Measurements from ENCODE around the gene ANKS1B. TPM values are rescaled to one million over a fixed set of nuclear protein-coding genes. Genes with fewer than 3 reads are reported as not detected.

The ANKS1B gene
- total and polyA plus RNA-seq, 11 donors: 0.62 to 5.8 (median 1.8) TPM

DNA sequence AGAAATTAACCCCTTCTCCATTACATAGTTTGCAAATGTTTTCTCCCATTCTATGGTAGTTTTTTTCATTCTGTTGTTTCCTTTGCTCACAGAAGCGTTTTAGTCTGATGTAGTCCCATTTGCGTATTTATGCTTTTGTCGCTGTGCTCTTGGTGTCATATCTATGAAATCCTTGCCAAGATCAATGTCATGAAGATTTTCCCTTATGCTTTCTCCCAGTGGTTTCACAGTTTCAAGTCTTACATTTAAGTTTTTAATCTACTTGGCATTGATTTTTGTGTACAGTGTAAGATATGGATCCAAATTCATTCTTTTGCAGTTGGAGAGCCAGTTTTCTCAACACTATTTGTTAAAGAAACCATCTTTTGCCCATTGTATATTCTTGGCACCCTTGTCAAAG lies 982.0 kb downstream of the ANKS1B start:
- H3K4me3 ChIP-seq: no peak overlapping the region
- peaks cover 0 to 8% (median 0%) of the 10 kb centered on the region in 9 donors for H3K27me3 ChIP-seq
- H3K9me3 ChIP-seq: no peaks in the 10 kb centered on the region
- no peaks in the 10 kb centered on the region for H3K36me3 ChIP-seq
- 91 to 98% (median 91%) methylated on average over 3 of the region's 3 CpGs for WGBS, 4 donors
- DNase-seq: no peak
- TF ChIP-seq POLR2A (IDR thresholded peaks at IDR 0.05): no peak
- TF ChIP-seq, protein P1, sequence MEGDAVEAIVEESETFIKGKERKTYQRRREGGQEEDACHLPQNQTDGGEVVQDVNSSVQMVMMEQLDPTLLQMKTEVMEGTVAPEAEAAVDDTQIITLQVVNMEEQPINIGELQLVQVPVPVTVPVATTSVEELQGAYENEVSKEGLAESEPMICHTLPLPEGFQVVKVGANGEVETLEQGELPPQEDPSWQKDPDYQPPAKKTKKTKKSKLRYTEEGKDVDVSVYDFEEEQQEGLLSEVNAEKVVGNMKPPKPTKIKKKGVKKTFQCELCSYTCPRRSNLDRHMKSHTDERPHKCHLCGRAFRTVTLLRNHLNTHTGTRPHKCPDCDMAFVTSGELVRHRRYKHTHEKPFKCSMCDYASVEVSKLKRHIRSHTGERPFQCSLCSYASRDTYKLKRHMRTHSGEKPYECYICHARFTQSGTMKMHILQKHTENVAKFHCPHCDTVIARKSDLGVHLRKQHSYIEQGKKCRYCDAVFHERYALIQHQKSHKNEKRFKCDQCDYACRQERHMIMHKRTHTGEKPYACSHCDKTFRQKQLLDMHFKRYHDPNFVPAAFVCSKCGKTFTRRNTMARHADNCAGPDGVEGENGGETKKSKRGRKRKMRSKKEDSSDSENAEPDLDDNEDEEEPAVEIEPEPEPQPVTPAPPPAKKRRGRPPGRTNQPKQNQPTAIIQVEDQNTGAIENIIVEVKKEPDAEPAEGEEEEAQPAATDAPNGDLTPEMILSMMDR (IDR thresholded peaks at IDR 0.05): no peak
- ATAC-seq: no peak
- H3K4me1 ChIP-seq: no peaks in the 10 kb centered on the region
- intact Hi-C loops (cut with DNase I): no loop called here
- H3K27ac ChIP-seq: no peak overlapping the region

GRCh38 chr12:99002156-99002555 lies 982.6 kb downstream of the ANKS1B start:
- H3K9me3 ChIP-seq: no peaks in the 10 kb centered on the region
- no peak overlapping the region for H3K4me3 ChIP-seq
- peaks cover 0 to 8% (median 0%) of the 10 kb centered on the region in 9 donors for H3K27me3 ChIP-seq
- intact Hi-C loops (cut with DNase I): no loop called here
- no peak overlapping the region for H3K27ac ChIP-seq
- DNase-seq (no peak), ATAC-seq (no peak)
- no peaks in the 10 kb centered on the region for H3K4me1 ChIP-seq
- TF ChIP-seq, protein P1 (IDR thresholded peaks at IDR 0.05): no peak
- no peak for TF ChIP-seq POLR2A (IDR thresholded peaks at IDR 0.05)
- 84 to 91% (median 86%) methylated on average over 3 of the region's 3 CpGs for WGBS, 4 donors
- H3K36me3 ChIP-seq: no peaks in the 10 kb centered on the region

DNA sequence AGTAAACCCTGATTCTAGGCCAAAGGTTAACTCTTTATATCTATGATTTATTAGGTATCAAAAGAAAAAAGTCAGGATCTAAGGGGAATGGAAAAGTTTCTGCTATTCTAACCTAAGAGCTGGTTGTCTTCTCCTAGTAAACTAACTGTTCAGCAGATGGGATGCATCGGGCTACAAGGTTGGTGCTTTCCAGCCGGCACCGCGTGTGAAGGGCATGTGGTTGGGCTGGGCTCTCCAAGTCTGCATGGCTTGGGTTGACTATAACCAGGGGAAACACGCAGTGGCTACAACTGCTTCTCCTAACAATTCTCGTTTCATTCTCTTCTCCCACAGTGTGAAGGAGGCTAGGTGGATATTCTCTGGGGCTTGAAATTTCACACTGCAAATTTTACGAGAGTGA lies 985.2 kb downstream of the ANKS1B start:
- Histone ChIP-seq H3K36me3 (no peaks in the 10 kb centered on the region), H3K4me1 (no peaks in the 10 kb centered on the region), H3K4me3 (no peak overlapping the region), H3K27me3 (peaks cover 0 to 8% (median 0%) of the 10 kb centered on the region in 9 donors), H3K9me3 (no peaks in the 10 kb centered on the region), H3K27ac (no peak overlapping the region)
- no peak for TF ChIP-seq POLR2A (IDR thresholded peaks at IDR 0.05)
- TF ChIP-seq, protein P1 (IDR thresholded peaks at IDR 0.05): no peak
- DNase-seq: no peak
- intact Hi-C loops (cut with DNase I): loop anchor here (2.0 to 10.0 kb wide), 8 partner anchors 265 to 435 kb away; no protein-coding TSS in a partner anchor
- WGBS, 4 donors: 70 to 77% (median 73%) methylated on average over 7 of the region's 7 CpGs
- no peak for ATAC-seq

DNA sequence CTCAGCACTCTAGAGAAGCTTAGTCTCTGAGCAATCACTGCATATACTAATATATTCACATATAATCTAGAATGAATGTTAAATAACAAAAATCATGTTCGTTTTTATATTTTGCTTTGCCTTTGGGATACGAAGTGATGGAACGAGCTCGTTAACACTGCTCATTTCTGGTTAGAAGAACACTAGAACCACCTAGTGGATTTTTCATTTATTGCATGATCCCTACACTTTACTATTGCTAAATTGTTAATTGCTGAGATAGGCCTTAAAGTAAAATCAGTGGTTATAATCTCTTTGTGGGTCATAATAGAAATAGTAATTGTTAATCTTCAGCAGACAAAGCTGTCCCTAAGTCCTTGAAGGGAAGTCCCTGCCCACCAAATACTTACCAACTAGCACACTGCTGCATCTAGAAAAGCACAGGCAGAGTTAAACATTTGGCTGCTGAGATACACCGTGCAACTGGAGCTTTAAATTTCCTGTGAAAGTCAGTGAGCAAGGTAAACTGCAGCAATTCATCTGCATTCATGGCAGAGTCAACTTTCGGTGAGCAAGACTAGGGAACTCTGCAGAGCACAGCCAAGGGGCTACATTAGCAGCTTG lies 985.9 kb downstream of the ANKS1B start:
- DNase-seq (no peak), ATAC-seq (peak; percentile 47 to 86 (median 71))
- TF ChIP-seq POLR2A (IDR thresholded peaks at IDR 0.05): no peak
- TF ChIP-seq, protein P1 (IDR thresholded peaks at IDR 0.05): peak; percentile 51 to 75 (median 66)
- intact Hi-C loops (cut with DNase I): loop anchor here (2.0 to 10.0 kb wide), 8 partner anchors 264 to 434 kb away; no protein-coding TSS in a partner anchor
- Histone ChIP-seq H3K36me3 (no peaks in the 10 kb centered on the region), H3K4me3 (no peak overlapping the region), H3K27ac (no peak overlapping the region), H3K4me1 (no peaks in the 10 kb centered on the region), H3K27me3 (peaks cover 0 to 3% (median 0%) of the 10 kb centered on the region in 9 donors), H3K9me3 (no peaks in the 10 kb centered on the region)
- 13 to 22% (median 19%) methylated on average over 6 of the region's 6 CpGs for WGBS, 4 donors
